Fibroblast of villous mesenchyme (primary cell): ENCODE results near the gene TTC34. TPM values are rescaled to one million over a fixed set of nuclear protein-coding genes. Genes with fewer than 3 reads are reported as not detected.

Experiments
- DNase-seq: peaks from one replicate; pipeline ENCODE4 v3.0.0-alpha.2; 2010; ENCODE audit warnings: low read depth
- H3K4me3 ChIP-seq: 2 replicates; pipeline ENCODE4 v1.5.1; 2011; ENCODE audit warnings: low read depth, mild to moderate bottlenecking, low read length
- total RNA-seq: library from RNA; depleted of rRNA; stranded (reverse); fragments of >200 nt; gene quantifications from 2 replicates; pipeline ENCODE4 v1.2.3, GENCODE V29; 2012
- TF ChIP-seq, protein P1 (sequence below): IDR thresholded peaks from 2 replicates; pipeline ENCODE4 v1.5.1; 2012; ENCODE audit warnings: low read depth, mild to moderate bottlenecking, low read length; ENCODE audit not compliant: insufficient read depth

Gene TTC34
- total RNA-seq, 1 donor = 0.43 TPM

DNA sequence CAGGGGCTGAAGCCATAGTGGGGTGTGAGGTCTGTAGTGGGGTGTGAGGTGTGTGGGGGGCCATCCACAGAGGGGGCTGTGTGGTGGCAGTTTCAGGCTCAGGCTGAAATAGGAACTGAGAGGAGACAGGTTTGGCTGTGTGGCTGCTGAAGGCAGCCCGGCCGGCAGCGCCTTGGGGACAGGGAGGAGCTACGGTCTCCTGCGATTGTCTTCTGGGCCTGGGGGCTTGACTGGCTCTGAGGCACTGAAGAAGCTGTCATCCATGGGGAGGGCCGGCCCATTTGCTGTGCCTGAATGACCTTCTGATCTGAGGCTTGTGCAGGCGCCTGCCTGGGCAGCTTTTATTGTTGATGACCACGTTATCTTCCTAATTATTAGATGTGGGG, 10.0 kb upstream of the TTC34 start:
- DNase-seq = no peak
- no peak overlapping the region for H3K4me3 ChIP-seq
- TF ChIP-seq, protein P1, sequence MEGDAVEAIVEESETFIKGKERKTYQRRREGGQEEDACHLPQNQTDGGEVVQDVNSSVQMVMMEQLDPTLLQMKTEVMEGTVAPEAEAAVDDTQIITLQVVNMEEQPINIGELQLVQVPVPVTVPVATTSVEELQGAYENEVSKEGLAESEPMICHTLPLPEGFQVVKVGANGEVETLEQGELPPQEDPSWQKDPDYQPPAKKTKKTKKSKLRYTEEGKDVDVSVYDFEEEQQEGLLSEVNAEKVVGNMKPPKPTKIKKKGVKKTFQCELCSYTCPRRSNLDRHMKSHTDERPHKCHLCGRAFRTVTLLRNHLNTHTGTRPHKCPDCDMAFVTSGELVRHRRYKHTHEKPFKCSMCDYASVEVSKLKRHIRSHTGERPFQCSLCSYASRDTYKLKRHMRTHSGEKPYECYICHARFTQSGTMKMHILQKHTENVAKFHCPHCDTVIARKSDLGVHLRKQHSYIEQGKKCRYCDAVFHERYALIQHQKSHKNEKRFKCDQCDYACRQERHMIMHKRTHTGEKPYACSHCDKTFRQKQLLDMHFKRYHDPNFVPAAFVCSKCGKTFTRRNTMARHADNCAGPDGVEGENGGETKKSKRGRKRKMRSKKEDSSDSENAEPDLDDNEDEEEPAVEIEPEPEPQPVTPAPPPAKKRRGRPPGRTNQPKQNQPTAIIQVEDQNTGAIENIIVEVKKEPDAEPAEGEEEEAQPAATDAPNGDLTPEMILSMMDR = no peak

DNA sequence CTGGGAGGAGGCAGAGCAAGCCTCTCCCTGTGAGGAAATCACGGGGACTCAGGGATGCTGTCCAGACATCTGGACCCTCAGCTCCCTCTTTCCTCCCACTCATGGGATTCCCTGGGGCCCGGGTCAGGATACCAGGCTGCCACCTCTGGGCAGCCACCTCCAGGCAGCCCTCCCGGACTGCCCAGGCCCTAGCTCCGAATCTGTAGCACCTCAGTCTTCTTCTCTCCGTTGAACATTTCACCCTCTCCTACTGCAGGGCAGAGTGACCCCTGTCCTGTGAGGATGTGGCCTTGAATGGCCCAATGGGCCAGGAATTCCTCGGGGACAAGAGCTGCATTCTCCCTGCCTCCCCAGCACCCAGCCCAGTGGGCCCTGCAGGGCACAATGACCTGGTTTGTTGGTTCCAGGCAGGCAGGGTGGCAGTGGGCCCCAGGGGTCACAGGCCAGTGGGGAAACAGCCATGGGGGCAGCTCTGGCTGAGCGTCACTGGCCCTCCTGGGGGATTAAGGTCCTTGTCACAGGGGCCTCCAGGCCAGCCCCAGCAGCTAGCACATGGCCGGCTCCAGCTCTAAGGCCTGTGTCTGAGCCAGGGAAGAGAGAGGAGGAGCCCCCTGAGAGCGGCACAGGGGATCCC, 9.5 kb upstream of the TTC34 start:
- TF ChIP-seq, protein P1 = no peak

DNA sequence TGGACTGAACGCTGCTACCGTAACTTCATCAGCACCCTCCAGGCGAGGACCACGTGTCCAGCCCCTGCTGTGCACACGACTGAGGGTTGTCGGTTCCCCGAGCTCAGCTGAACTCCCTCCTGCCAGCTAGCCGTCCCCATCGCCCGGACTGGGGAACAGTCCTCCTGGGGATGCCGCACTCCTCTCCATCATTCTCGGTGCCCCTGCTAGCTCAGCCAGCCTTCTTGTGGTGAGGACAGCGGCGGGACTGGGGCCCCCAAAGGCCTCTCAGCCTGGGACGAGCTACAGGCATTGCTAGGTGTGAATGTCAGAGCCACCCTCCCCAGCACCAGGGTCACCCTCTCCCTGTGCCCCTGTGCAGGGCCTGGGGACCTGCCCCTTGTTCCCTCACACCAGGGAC, 8.8 kb upstream of the TTC34 start:
- H3K4me3 ChIP-seq = no peak overlapping the region
- DNase-seq = no peak
- TF ChIP-seq, protein P1 = no peak

More for the DNA sequence above, 9.5 kb upstream of the TTC34 start:
- no peak for DNase-seq
- H3K4me3 ChIP-seq = no peak overlapping the region

DNA sequence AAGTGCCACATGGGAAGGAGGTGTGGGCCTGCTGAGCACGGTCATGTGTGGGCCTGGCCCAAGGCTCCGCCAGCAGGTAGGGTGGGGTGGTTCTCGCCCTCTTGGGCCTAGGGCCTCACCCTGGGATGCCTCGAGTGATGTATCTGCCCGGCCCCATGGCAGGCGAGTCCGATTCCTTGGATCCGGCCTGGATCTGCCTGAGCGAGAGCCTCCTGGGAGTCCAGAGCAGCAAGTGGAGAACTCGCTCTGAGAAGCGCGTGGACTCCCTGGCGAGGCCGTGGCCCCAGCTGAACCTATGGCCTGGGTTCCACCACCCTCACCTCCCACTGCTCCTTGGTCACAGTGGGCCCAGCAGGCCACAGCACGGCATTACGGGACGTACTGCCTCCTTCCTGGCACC, 8.2 kb upstream of the TTC34 start:
- no peak for DNase-seq
- TF ChIP-seq, protein P1 = no peak
- no peak overlapping the region for H3K4me3 ChIP-seq

DNA sequence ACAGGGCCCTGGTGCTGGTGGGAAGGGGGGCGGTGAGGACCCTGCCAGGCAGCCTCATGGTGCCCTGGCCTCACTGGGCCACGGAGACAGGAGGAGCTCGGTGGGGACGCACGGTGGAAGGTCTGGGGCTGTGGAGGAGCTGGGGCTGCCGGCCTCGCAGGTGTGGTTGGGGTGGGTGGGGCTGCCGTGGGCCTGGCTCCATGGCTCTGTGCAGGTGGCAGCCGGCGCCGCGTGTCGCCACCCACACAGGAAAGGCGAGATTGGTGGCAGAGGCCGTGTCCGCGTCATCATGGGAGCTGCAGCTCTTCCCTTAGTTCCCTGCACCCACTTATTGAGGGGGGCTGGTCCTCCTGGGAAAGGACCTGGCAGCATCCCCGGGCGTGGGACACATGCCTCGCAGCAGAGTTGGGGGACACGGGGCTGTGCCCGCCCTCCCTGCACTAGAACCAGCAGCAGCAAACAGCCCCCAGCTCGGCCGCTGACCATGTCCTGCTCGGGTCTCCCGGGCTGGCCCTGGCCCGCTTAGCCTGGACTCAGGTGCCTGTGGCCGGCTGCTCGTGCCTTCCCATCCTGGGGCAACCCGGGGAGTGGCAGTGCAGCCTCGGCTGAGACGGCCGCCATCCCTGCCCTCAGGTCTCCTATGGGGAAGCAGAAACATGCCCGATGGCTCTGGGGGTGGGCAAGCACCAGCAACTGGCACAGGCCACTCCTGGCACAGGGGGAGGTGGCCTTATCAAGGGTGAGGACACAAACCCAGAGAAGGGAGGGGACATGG, 7.5 kb upstream of the TTC34 start:
- H3K4me3 ChIP-seq = no peak overlapping the region
- DNase-seq = no peak
- TF ChIP-seq, protein P1 = no peak

DNA sequence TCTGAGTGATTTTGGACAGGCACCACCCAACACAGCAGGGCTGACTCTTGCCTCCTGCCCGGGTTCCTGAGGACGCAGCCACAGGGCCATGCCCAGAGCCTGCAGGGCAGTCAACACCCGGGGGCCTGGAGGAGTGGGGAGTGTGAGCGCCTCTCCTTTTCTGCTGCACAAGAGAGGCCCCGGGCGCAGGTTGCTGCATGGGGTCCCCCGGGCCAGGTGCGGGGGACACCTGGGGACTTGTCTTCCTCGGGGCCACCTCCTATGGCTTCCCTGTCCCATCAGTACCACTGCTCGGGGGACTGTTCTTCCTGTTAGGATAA, 6.9 kb upstream of the TTC34 start:
- TF ChIP-seq, protein P1 = no peak
- DNase-seq = no peak
- H3K4me3 ChIP-seq = no peak overlapping the region
